Esophagus squamous epithelium (tissue), 5 donors: ENCODE measurements around the gene REST. TPM values are rescaled to one million over a fixed set of nuclear protein-coding genes. Genes with fewer than 3 reads are reported as not detected.

Experiments
- DNase-seq: peaks from one replicate; lab custom pipeline; 2025; lab: John Stamatoyannopoulos, UW
- H3K27ac ChIP-seq, 4 donors: fragments of 200-600 bp; sonication (generic); one replicate each; pipeline ENCODE4 v1.5.1; 2016 to 2019; ENCODE audit warnings: mild to moderate bottlenecking in 1 of 4
- H3K27me3 ChIP-seq, 4 donors: fragments of 200-600 bp; sonication (generic); 1 replicate in 3 of 4; 2 replicates in 1 of 4; pipeline versions ENCODE4 v1.5.1 to v1.6.0; 2017 to 2021; ENCODE audit warnings: antibody characterized with exemption in 1 of 4
- H3K36me3 ChIP-seq, 3 donors: fragments of 200-600 bp; sonication (generic); one replicate each; pipeline ENCODE4 v1.5.1; 2016 to 2019
- H3K4me1 ChIP-seq, 3 donors: fragments of 200-600 bp; sonication (generic); one replicate each; pipeline ENCODE4 v1.5.1; 2017 to 2019
- H3K4me3 ChIP-seq, 4 donors: fragments of 200-600 bp; sonication (generic); 1 replicate in 3 of 4; 2 replicates in 1 of 4; pipeline ENCODE4 v1.5.1; 2016 to 2019; ENCODE audit warnings: mild to moderate bottlenecking in 2 of 4, moderate library complexity in 1 of 4
- H3K9me3 ChIP-seq, 3 donors: fragments of 200-600 bp; sonication (generic); one replicate each; pipeline ENCODE4 v1.5.1; 2016 to 2019
- CTCF ChIP-seq, 6 experiments: fragments of 450-650 bp in 4 of 6; fragments of 200-600 bp in 2 of 6; sonication (generic) in 2 of 6; IDR thresholded peaks; one replicate each; pipeline ENCODE4 v1.5.1; 2016 to 2019; ENCODE audit warnings: antibody characterized with exemption in 6 of 6, mild to moderate bottlenecking in 4 of 6, moderate library complexity in 4 of 6
- POLR2A ChIP-seq, 4 donors: fragments of 450-650 bp; IDR thresholded peaks; one replicate each; pipeline ENCODE4 v1.6.1; 2017; ENCODE audit warnings: antibody characterized with exemption in 4 of 4, mild to moderate bottlenecking in 4 of 4, moderate library complexity in 3 of 4
- WGBS, 2 donors: methylation state at CpG; one replicate each; pipeline ENCODE4 v1.1.5; 2018; 5-methylcytosine and 5-hydroxymethylcytosine counted together
- intact Hi-C: fragments of 100-400 bp; cut with DNase I; formaldehyde crosslinking; loops from one replicate; pipeline ENCODE4 v1.15.0; 2022
- total RNA-seq, 4 donors: library from RNA; depleted of rRNA; stranded (reverse); fragments of >200 nt; gene quantifications; one replicate each; pipeline ENCODE4 v1.1.0, GENCODE V29; 2016
- donor health status: DM: yes; HTN: yes; CAD: no.

Gene REST
- total RNA-seq, 4 donors from 2014 or later: 19.3 to 28.3 (median 22.7) TPM

GRCh38 chr4:56863441-56864139 lies 44.1 kb upstream of the REST start:
- intact Hi-C loops: no loop called here
- 63 to 72% methylated on average over 3 to 7 of the region's 7 CpGs for WGBS, 2 donors
- H3K27ac ChIP-seq: no peak overlapping the region
- no peaks in the 10 kb centered on the region for H3K36me3 ChIP-seq
- TF ChIP-seq POLR2A (IDR thresholded peaks at IDR 0.05): no peak
- TF ChIP-seq CTCF (IDR thresholded peaks at IDR 0.05): no peak
- H3K4me3 ChIP-seq: no peak overlapping the region
- H3K4me1 ChIP-seq: no peaks in the 10 kb centered on the region
- H3K27me3 ChIP-seq: no peaks in the 10 kb centered on the region
- H3K9me3 ChIP-seq: no peaks in the 10 kb centered on the region
- no peak for DNase-seq

GRCh38 chr4:56870946-56871345 lies 36.8 kb upstream of the REST start:
- H3K4me1 ChIP-seq: peaks cover 0 to 10% (median 0%) of the 10 kb centered on the region in 3 donors

GRCh38 chr4:56871371-56871866 lies 36.3 kb upstream of the REST start:
- Histone ChIP-seq H3K9me3 (no peaks in the 10 kb centered on the region), H3K27ac (no peak overlapping the region), H3K4me3 (no peak overlapping the region), H3K36me3 (no peaks in the 10 kb centered on the region), H3K27me3 (no peaks in the 10 kb centered on the region), H3K4me1 (peaks cover 0 to 10% (median 0%) of the 10 kb centered on the region in 3 donors)
- TF ChIP-seq CTCF (IDR thresholded peaks at IDR 0.05): no peak
- TF ChIP-seq POLR2A (IDR thresholded peaks at IDR 0.05): no peak
- WGBS, 2 donors: 31 to 48% methylated on average over 9 to 10 of the region's 10 CpGs
- DNase-seq: no peak
- intact Hi-C loops: no loop called here

More at GRCh38 chr4:56870946-56871345, 36.8 kb upstream of the REST start:
- no peaks in the 10 kb centered on the region for H3K27me3 ChIP-seq
- no peaks in the 10 kb centered on the region for H3K9me3 ChIP-seq
- H3K36me3 ChIP-seq: no peaks in the 10 kb centered on the region
- H3K4me3 ChIP-seq: no peak overlapping the region
- intact Hi-C loops: no loop called here
- DNase-seq: no peak
- no peak overlapping the region for H3K27ac ChIP-seq
- 30 to 34% methylated on average over 4 of the region's 4 CpGs for WGBS, 2 donors
- no peak for TF ChIP-seq POLR2A (IDR thresholded peaks at IDR 0.05)
- no peak for TF ChIP-seq CTCF (IDR thresholded peaks at IDR 0.05)

GRCh38 chr4:56874166-56874565 lies 33.5 kb upstream of the REST start:
- no peak for DNase-seq
- 67% methylated on average over 10 of the region's 10 CpGs for WGBS, 2 donors
- no peak overlapping the region for H3K4me3 ChIP-seq
- TF ChIP-seq CTCF (IDR thresholded peaks at IDR 0.05) (no peak), POLR2A (IDR thresholded peaks at IDR 0.05) (no peak)
- no peaks in the 10 kb centered on the region for H3K27me3 ChIP-seq
- no peaks in the 10 kb centered on the region for H3K9me3 ChIP-seq
- intact Hi-C loops: no loop called here
- H3K4me1 ChIP-seq: peaks cover 0 to 10% (median 0%) of the 10 kb centered on the region in 3 donors
- peak overlapping the region in 1 of 4 donors; percentile 33 for H3K27ac ChIP-seq
- H3K36me3 ChIP-seq: no peaks in the 10 kb centered on the region

- intact Hi-C loops: no loop called here
Observed at GRCh38 chr4:56874923-56875322, 32.8 kb upstream of the REST start.

More at GRCh38 chr4:56874923-56875322, 32.8 kb upstream of the REST start:
- DNase-seq: no peak
- H3K27me3 ChIP-seq: no peaks in the 10 kb centered on the region
- H3K4me1 ChIP-seq: peaks cover 0 to 10% (median 0%) of the 10 kb centered on the region in 3 donors
- no peak for TF ChIP-seq CTCF (IDR thresholded peaks at IDR 0.05)
- no peak for TF ChIP-seq POLR2A (IDR thresholded peaks at IDR 0.05)
- H3K9me3 ChIP-seq: no peaks in the 10 kb centered on the region
- peak overlapping the region in 1 of 4 donors; percentile 33 for H3K27ac ChIP-seq
- H3K36me3 ChIP-seq: no peaks in the 10 kb centered on the region
- H3K4me3 ChIP-seq: no peak overlapping the region
- WGBS, 2 donors: 62 to 71% methylated on average over 6 of the region's 6 CpGs
